Prostate gland (tissue), 2 donors: ENCODE results near the gene ENTPD1. TPM values are rescaled to one million over a fixed set of nuclear protein-coding genes. Genes with fewer than 3 reads are reported as not detected.

Source experiments
- DNase-seq: peaks from one replicate; pipeline ENCODE4 v3.0.0-alpha.2; 2019; ENCODE audit warnings: low spot score
- H3K27ac ChIP-seq, 2 donors: fragments of 200-600 bp; sonication (generic); 2 replicates each; pipeline ENCODE4 v1.5.1; 2017 to 2019
- H3K27me3 ChIP-seq: fragments of 200-600 bp; sonication (generic); replicated peaks from 2 replicates; pipeline ENCODE4 v1.5.1; 2019; ENCODE audit not compliant: insufficient read depth
- H3K36me3 ChIP-seq, 2 donors: fragments of 200-600 bp; sonication (generic); 1 replicate in 1 of 2; 2 replicates in 1 of 2; pipeline versions ENCODE4 v1.5.1 to v1.8.1; 2017 to 2019
- H3K4me1 ChIP-seq: fragments of 200-600 bp; sonication (generic); replicated peaks from 2 replicates; pipeline ENCODE4 v1.5.1; 2019
- H3K4me3 ChIP-seq, 2 donors: fragments of 200-600 bp; sonication (generic); 2 replicates each; pipeline ENCODE4 v1.5.1; 2017 to 2019
- H3K9me3 ChIP-seq: fragments of 200-600 bp; sonication (generic); 2 replicates; pipeline ENCODE4 v1.5.1; 2017
- CTCF ChIP-seq, 4 experiments: fragments of 200-600 bp in 2 of 4; fragments of 450-650 bp in 2 of 4; sonication (generic) in 2 of 4; IDR thresholded peaks; 1 replicate in 3 of 4; 2 replicates in 1 of 4; pipeline ENCODE4 v1.5.1; 2016 to 2019; ENCODE audit warnings: antibody characterized with exemption in 4 of 4, mild to moderate bottlenecking in 2 of 4, moderate library complexity in 2 of 4
- POLR2A ChIP-seq: fragments of 450-650 bp; IDR thresholded peaks from one replicate; pipeline ENCODE4 v1.6.1; 2016; ENCODE audit warnings: antibody characterized with exemption, mild to moderate bottlenecking
- POLR2AphosphoS5 ChIP-seq: sonication (generic); formaldehyde crosslinking; IDR thresholded peaks from one replicate; pipeline ENCODE4 v1.6.1; 2017; ENCODE audit warnings: antibody characterized with exemption
- whole genome bisulfite sequencing: methylation state at CpG from one replicate; pipeline ENCODE4 v1.1.5; 2018; 5-methylcytosine and 5-hydroxymethylcytosine counted together
- intact Hi-C: fragments of 100-400 bp; cut with DNase I; formaldehyde crosslinking; loops from one replicate; pipeline ENCODE4 v1.14.2; 2022
- total RNA-seq, 2 donors: library from RNA; depleted of rRNA; stranded (reverse); fragments of >200 nt; gene quantifications; one replicate each; pipeline ENCODE4 v1.1.0, GENCODE V29; 2016

ENTPD1 gene
- total RNA-seq, 2 donors from 2014 or later: 7.0 to 9.3 TPM

- Histone ChIP-seq H3K27ac (no peak overlapping the region), H3K27me3 (no peaks in the 10 kb centered on the region), H3K36me3 (no peaks in the 10 kb centered on the region), H3K9me3 (no peaks in the 10 kb centered on the region), H3K4me1 (no peaks in the 10 kb centered on the region), H3K4me3 (no peak overlapping the region)
- no peak for DNase-seq
- intact Hi-C loops: no loop called here
- 83% methylated on average over 2 of the region's 2 CpGs for WGBS
- TF ChIP-seq POLR2AphosphoS5 (no peak), CTCF (IDR thresholded peaks at IDR 0.05) (no peak), POLR2A (no peak)
Observed at GRCh38 chr10:95835149-95835860, 79.3 kb downstream of the ENTPD1 start.

GRCh38 chr10:95835911-95836310 lies 79.9 kb downstream of the ENTPD1 start:
- H3K36me3 ChIP-seq: no peaks in the 10 kb centered on the region
- TF ChIP-seq CTCF (IDR thresholded peaks at IDR 0.05): no peak
- no peak for TF ChIP-seq POLR2AphosphoS5
- no peak for TF ChIP-seq POLR2A
- H3K9me3 ChIP-seq: no peaks in the 10 kb centered on the region
- H3K4me3 ChIP-seq: no peak overlapping the region
- H3K27ac ChIP-seq: no peak overlapping the region
- no peaks in the 10 kb centered on the region for H3K27me3 ChIP-seq
- intact Hi-C loops: no loop called here
- no peak for DNase-seq
- no peaks in the 10 kb centered on the region for H3K4me1 ChIP-seq

- DNase-seq: no peak
- intact Hi-C loops: no loop called here
- Histone ChIP-seq H3K9me3 (no peaks in the 10 kb centered on the region), H3K4me1 (no peaks in the 10 kb centered on the region), H3K27me3 (no peaks in the 10 kb centered on the region), H3K36me3 (no peaks in the 10 kb centered on the region), H3K27ac (no peak overlapping the region), H3K4me3 (no peak overlapping the region)
- WGBS: 26% methylated on average over 5 of the region's 5 CpGs
- TF ChIP-seq POLR2A (no peak), POLR2AphosphoS5 (no peak), CTCF (IDR thresholded peaks at IDR 0.05) (no peak)
Observed at GRCh38 chr10:95836610-95837355, 80.8 kb downstream of the ENTPD1 start.

- no peak for DNase-seq
- Histone ChIP-seq H3K36me3 (no peaks in the 10 kb centered on the region), H3K4me3 (no peak overlapping the region), H3K4me1 (no peaks in the 10 kb centered on the region), H3K27me3 (no peaks in the 10 kb centered on the region), H3K27ac (no peak overlapping the region), H3K9me3 (no peaks in the 10 kb centered on the region)
- TF ChIP-seq POLR2A (no peak), POLR2AphosphoS5 (no peak), CTCF (IDR thresholded peaks at IDR 0.05) (no peak)
- intact Hi-C loops: no loop called here
- 75% methylated on average over 1 of the region's 1 CpG for WGBS
Observed at GRCh38 chr10:95837356-95837776, 81.4 kb downstream of the ENTPD1 start.

- intact Hi-C loops: no loop called here
- H3K4me1 ChIP-seq: no peaks in the 10 kb centered on the region
- H3K27ac ChIP-seq: no peak overlapping the region
- 89% methylated on average over 3 of the region's 3 CpGs for WGBS
- H3K27me3 ChIP-seq: no peaks in the 10 kb centered on the region
- no peak overlapping the region for H3K4me3 ChIP-seq
- TF ChIP-seq POLR2A: no peak
- no peak for TF ChIP-seq CTCF (IDR thresholded peaks at IDR 0.05)
- TF ChIP-seq POLR2AphosphoS5: no peak
- no peaks in the 10 kb centered on the region for H3K36me3 ChIP-seq
- H3K9me3 ChIP-seq: no peaks in the 10 kb centered on the region
- DNase-seq: no peak
Observed at GRCh38 chr10:95837783-95838182, 81.8 kb downstream of the ENTPD1 start.
